BE2C (cell line): ENCODE results near the gene PPIP5K2.

Source experiments
- DNase-seq: peaks from one replicate; pipeline ENCODE4 v3.0.0-alpha.2; 2020
- H3K27me3 ChIP-seq: fragments of 250-450 bp; sonication (Bioruptor Pico); 2 replicates; pipeline ENCODE4 v1.5.1; 2020; ENCODE audit warnings: mild to moderate bottlenecking
- H3K36me3 ChIP-seq: fragments of 250-450 bp; sonication (Bioruptor Pico); 2 replicates; pipeline ENCODE4 v1.5.1; 2020; ENCODE audit warnings: mild to moderate bottlenecking
- H3K4me1 ChIP-seq: fragments of 250-450 bp; sonication (Bioruptor Pico); 2 replicates; pipeline ENCODE4 v1.5.1; 2020
- H3K4me3 ChIP-seq: 2 replicates; pipeline ENCODE4 v1.5.1; 2011; ENCODE audit warnings: low read depth, low read length
- H3K9me3 ChIP-seq: fragments of 250-450 bp; sonication (Bioruptor Pico); 2 replicates; pipeline ENCODE4 v1.5.1; 2020
- TF ChIP-seq, protein P1 (sequence below): IDR thresholded peaks from 2 replicates; pipeline ENCODE4 v1.5.1; 2012; ENCODE audit warnings: mild to moderate bottlenecking, low read depth, low read length

The PPIP5K2 gene

DNA sequence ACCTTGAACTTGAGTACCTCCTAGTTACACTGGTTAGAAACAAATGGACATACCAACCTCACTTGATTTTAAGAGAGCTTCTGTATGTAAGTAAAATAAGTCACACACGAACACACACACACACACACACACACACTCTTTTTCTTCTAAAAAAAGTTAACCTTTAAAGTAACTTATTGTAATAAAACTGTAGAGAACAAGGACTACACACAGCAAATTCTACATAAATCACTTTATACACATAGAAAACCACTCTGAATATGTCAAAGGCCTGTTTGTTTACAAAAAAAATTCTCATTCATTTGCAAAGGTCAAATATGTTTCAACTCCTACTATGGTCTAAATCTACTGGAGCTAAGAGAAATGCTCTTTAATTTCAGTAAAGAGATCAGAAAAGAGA is 29.3 kb upstream of the PPIP5K2 start:
- TF ChIP-seq, protein P1, sequence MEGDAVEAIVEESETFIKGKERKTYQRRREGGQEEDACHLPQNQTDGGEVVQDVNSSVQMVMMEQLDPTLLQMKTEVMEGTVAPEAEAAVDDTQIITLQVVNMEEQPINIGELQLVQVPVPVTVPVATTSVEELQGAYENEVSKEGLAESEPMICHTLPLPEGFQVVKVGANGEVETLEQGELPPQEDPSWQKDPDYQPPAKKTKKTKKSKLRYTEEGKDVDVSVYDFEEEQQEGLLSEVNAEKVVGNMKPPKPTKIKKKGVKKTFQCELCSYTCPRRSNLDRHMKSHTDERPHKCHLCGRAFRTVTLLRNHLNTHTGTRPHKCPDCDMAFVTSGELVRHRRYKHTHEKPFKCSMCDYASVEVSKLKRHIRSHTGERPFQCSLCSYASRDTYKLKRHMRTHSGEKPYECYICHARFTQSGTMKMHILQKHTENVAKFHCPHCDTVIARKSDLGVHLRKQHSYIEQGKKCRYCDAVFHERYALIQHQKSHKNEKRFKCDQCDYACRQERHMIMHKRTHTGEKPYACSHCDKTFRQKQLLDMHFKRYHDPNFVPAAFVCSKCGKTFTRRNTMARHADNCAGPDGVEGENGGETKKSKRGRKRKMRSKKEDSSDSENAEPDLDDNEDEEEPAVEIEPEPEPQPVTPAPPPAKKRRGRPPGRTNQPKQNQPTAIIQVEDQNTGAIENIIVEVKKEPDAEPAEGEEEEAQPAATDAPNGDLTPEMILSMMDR, result no peak
- no peaks in the 10 kb centered on the region for H3K27me3 ChIP-seq
- no peaks in the 10 kb centered on the region; the same call in 1 of the 2 replicates for H3K4me1 ChIP-seq
- H3K36me3 ChIP-seq, result no peaks in the 10 kb centered on the region; the same call in 1 of the 2 replicates
- H3K4me3 ChIP-seq, result no peak overlapping the region
- H3K9me3 ChIP-seq, result no peaks in the 10 kb centered on the region
- DNase-seq, result no peak

DNA sequence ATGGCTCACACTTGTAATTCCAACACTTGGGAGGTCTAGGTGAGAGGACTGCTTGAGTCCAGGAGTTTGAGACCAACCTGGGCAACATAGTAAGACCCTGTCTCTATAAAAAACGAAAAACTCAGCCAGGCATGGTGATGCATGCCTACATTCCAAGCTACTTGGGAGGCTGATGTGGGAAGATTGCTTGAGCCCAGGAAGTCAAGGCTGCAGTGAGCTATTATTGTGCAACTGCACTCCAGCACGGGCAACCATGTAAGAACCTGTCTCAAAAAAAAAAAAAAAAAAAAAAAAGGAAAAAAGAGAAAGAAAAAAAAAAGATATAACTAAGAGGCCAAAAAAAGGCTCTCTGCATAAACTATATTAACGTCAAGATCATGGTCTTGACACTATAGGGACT is 27.4 kb upstream of the PPIP5K2 start:
- DNase-seq, result no peak
- H3K4me3 ChIP-seq, result no peak overlapping the region
- TF ChIP-seq, protein P1, result no peak
- H3K27me3 ChIP-seq, result no peaks in the 10 kb centered on the region
- H3K4me1 ChIP-seq, result no peaks in the 10 kb centered on the region; the same call in 1 of the 2 replicates
- no peaks in the 10 kb centered on the region; the same call in 1 of the 2 replicates for H3K36me3 ChIP-seq
- no peaks in the 10 kb centered on the region for H3K9me3 ChIP-seq

DNA sequence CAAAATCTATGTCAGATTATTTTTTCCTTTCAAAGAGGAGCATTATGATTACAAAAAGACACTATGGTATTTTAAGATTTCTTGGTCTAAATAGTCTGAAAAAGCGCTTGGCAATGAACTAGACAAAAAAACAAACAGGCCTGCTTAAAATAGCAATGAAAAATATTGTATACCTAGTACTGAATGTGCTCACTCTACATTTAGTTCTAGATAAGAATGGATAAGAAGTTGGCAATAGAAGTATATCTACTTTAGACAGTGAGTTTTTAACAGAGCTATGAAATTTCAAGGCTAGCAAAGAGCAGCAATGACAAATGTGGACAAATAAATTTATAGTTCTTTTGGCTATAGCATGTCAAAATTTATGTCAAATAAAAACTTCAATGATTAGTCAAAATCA is 26.4 kb upstream of the PPIP5K2 start:
- TF ChIP-seq, protein P1, result no peak
- H3K4me1 ChIP-seq, result no peaks in the 10 kb centered on the region; the same call in 1 of the 2 replicates
- H3K36me3 ChIP-seq, result no peaks in the 10 kb centered on the region
- DNase-seq, result no peak
- H3K27me3 ChIP-seq, result no peaks in the 10 kb centered on the region
- H3K9me3 ChIP-seq, result no peaks in the 10 kb centered on the region
- H3K4me3 ChIP-seq, result no peak overlapping the region

DNA sequence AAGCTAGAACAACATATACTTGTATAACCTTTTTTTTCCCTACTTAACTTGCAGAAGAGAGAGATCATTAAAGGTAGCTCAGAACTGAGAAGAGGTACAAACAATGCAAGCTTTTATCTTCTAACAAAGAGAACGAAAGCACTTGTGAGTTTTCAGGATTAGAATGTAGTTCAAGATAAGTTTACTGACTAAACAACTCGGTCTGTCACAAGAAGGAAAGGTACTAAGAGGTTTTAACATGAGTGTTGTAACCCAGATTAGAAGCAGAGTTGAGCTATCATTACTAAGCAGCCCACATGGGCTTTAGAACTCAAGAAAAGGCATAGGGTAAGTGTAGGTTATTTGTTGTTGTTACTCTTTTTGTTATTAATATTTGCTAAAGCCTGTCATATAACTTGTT is 25.4 kb upstream of the PPIP5K2 start:
- H3K27me3 ChIP-seq, result no peaks in the 10 kb centered on the region
- TF ChIP-seq, protein P1, result no peak
- H3K4me1 ChIP-seq, result no peaks in the 10 kb centered on the region; the same call in 1 of the 2 replicates
- H3K4me3 ChIP-seq, result no peak overlapping the region
- H3K36me3 ChIP-seq, result no peaks in the 10 kb centered on the region
- no peak for DNase-seq
- no peaks in the 10 kb centered on the region for H3K9me3 ChIP-seq

DNA sequence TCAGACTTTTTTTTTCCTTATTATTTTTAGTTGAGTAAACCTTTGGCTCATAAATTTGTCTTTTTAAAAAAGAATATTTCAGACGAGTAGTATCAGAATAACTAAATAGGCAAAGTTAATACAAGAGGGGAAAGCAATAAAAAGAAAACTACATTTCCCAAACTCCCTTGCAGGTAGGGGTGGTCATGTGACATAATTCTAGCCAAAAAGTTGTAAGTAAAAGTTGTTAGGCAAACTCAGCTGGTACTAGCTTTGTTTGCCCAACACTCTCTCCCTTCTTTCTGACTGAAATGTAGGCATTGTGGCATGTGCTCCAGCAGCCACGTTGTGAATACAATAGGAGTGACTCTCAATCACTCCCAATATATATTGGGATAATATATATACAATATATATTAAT is 21.1 kb upstream of the PPIP5K2 start:
- Histone ChIP-seq H3K9me3 (no peaks in the 10 kb centered on the region), H3K4me3 (no peak overlapping the region), H3K36me3 (no peaks in the 10 kb centered on the region), H3K27me3 (no peaks in the 10 kb centered on the region), H3K4me1 (no peaks in the 10 kb centered on the region; the same call in none of the 2 replicates)
- TF ChIP-seq, protein P1, result no peak
- DNase-seq, result no peak

DNA sequence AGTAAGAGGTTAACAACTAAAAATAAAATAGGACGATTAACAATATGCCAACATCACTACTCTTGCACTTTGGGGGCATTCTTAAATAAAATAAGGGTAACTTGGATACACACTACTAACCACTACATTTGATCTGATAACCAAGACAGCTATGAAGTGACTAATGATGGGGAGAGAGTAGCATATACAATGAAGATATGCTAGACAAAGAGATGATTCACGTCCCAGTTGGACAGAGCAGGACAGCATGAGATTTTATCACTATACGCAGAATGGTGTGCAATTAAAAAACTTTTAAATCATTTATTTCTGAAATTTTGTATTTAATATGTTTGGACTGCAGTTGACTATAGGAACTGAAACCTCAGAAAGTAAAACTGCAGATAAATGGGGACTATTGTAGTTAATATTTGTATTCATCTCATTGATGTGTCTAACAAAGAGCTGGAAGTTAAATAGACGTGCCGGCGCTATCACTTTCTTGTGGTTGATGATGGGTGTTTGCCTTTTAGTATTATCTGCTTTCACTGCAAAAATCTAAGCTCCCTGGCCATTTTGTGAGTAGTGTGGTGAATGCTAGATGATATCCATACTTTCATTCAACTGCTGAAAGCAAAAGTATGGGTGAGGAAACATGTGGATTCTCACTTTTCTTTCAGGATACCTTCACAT is 18.9 kb upstream of the PPIP5K2 start:
- H3K4me3 ChIP-seq, result no peak overlapping the region
- no peaks in the 10 kb centered on the region for H3K27me3 ChIP-seq
- TF ChIP-seq, protein P1, result no peak
- H3K9me3 ChIP-seq, result no peaks in the 10 kb centered on the region
- H3K36me3 ChIP-seq, result no peaks in the 10 kb centered on the region
- H3K4me1 ChIP-seq, result no peaks in the 10 kb centered on the region; the same call in 1 of the 2 replicates
- no peak for DNase-seq
